WTC11 (cell line): ENCODE measurements around the gene RASGEF1C. TPM values are rescaled to one million over a fixed set of nuclear protein-coding genes. Genes with fewer than 3 reads are reported as not detected.

Experiments
- ATAC-seq: fragments of 200-7000 bp; cut with Tn5 transposase; 2 replicates; pipeline ENCODE4 v1.10.0; 2021; ENCODE audit warnings: mild to moderate bottlenecking, moderate library complexity
- CTCF ChIA-PET: fragments of 300-600 bp; sonication (Branson Sonifier 250); formaldehyde crosslinking; loops from one replicate; lab custom pipeline; 2021; ENCODE audit warnings: antibody characterized with exemption; lab: Charles Lee
- POLR2A ChIA-PET: fragments of 350-600 bp; sonication (Branson Sonifier 250); formaldehyde crosslinking; loops from one replicate; lab custom pipeline; 2021; ENCODE audit warnings: antibody characterized with exemption; lab: Charles Lee
- DNase-seq: peaks from one replicate; pipeline ENCODE4 v3.0.0; 2021; ENCODE audit warnings: low spot score
- H3K27ac Mint-ChIP-seq: 2 replicates; pipeline ENCODE4 v1.8.0; 2021; ENCODE audit warnings: mixed read lengths
- H3K27me3 Mint-ChIP-seq: 2 replicates; pipeline ENCODE4 v1.8.0; 2021; ENCODE audit warnings: low read depth, mild to moderate bottlenecking, moderate library complexity, mixed read lengths
- H3K36me3 Mint-ChIP-seq: 2 replicates; pipeline ENCODE4 v1.8.0; 2021; ENCODE audit warnings: mixed read lengths
- H3K4me1 Mint-ChIP-seq: 2 replicates; pipeline ENCODE4 v1.8.0; 2022; ENCODE audit warnings: mixed read lengths
- H3K4me3 Mint-ChIP-seq: 2 replicates; pipeline ENCODE4 v1.8.0; 2021; ENCODE audit warnings: mild to moderate bottlenecking, moderate library complexity, mixed read lengths
- H3K9me3 Mint-ChIP-seq: 2 replicates; pipeline ENCODE4 v1.8.0; 2021; ENCODE audit warnings: mixed read lengths
- ATF3 ChIP-seq: sonication (generic); formaldehyde crosslinking; conservative IDR thresholded peaks from 2 replicates; pipeline ENCODE4 v1.8.1; 2022; ENCODE audit warnings: mild to moderate bottlenecking, missing genetic modification reagents
- CREB1 ChIP-seq: sonication (generic); formaldehyde crosslinking; IDR thresholded peaks from 2 replicates; pipeline ENCODE4 v1.8.0; 2023; ENCODE audit warnings: mild to moderate bottlenecking, missing genetic modification reagents
- CTCF ChIP-seq: fragments of 200-600 bp; IDR thresholded peaks from 2 replicates; pipeline ENCODE4 v1.8.0; 2022; ENCODE audit warnings: antibody characterized with exemption
- ESRRA ChIP-seq: sonication (generic); formaldehyde crosslinking; IDR thresholded peaks from 2 replicates; pipeline ENCODE4 v1.8.1; 2022; ENCODE audit warnings: mild to moderate bottlenecking, missing genetic modification reagents, borderline replicate concordance
- HMGA2 ChIP-seq: fragments of 250-450 bp; sonication (Bioruptor Pico); IDR thresholded peaks from 2 replicates; pipeline ENCODE4 v1.4.0; 2021; ENCODE audit warnings: mild to moderate bottlenecking, moderate library complexity
- HMGXB4 ChIP-seq: sonication (generic); formaldehyde crosslinking; IDR thresholded peaks from 2 replicates; pipeline ENCODE4 v1.8.1; 2023; ENCODE audit warnings: mild to moderate bottlenecking, moderate library complexity, missing genetic modification reagents
- NR3C1 ChIP-seq: sonication (generic); formaldehyde crosslinking; conservative IDR thresholded peaks from 2 replicates; pipeline ENCODE4 v1.8.1; 2023; ENCODE audit warnings: low read depth, mild to moderate bottlenecking, missing genetic modification reagents
- RORB ChIP-seq: fragments of 250-450 bp; sonication (Bioruptor Pico); IDR thresholded peaks from 2 replicates; pipeline ENCODE4 v1.9.0; 2021; ENCODE audit warnings: mild to moderate bottlenecking
- SMAD3 ChIP-seq: sonication (generic); formaldehyde crosslinking; IDR thresholded peaks from 2 replicates; pipeline ENCODE4 v1.8.0; 2022; ENCODE audit warnings: missing genetic modification reagents, mild to moderate bottlenecking, borderline replicate concordance
- STAT6 ChIP-seq: sonication (generic); formaldehyde crosslinking; conservative IDR thresholded peaks from 2 replicates; pipeline ENCODE4 v1.8.1; 2023; ENCODE audit warnings: mild to moderate bottlenecking, low read depth, missing genetic modification reagents, moderate library complexity
- TEAD4 ChIP-seq: sonication (generic); formaldehyde crosslinking; IDR thresholded peaks from 2 replicates; pipeline ENCODE4 v1.8.0; 2022; ENCODE audit warnings: mild to moderate bottlenecking, missing genetic modification reagents
- TP53 ChIP-seq: sonication (generic); formaldehyde crosslinking; IDR thresholded peaks from 2 replicates; pipeline ENCODE4 v1.8.1; 2023; ENCODE audit warnings: mild to moderate bottlenecking, missing genetic modification reagents
- ZNF532 ChIP-seq: fragments of 250-450 bp; sonication (Bioruptor Pico); IDR thresholded peaks from 2 replicates; pipeline ENCODE4 v1.9.0; 2021; ENCODE audit warnings: mild to moderate bottlenecking, borderline replicate concordance
- total RNA-seq: library from RNA; stranded (reverse); gene quantifications from 3 replicates; pipeline ENCODE4 v1.2.3, GENCODE V29; 2021

Gene RASGEF1C
- total RNA-seq, 1 experiment from 2014 or later = 0.96 TPM

GRCh38 chr5:180216646-180217171 is 7.7 kb upstream of the RASGEF1C start (continued):
- TF ChIP-seq RORB (no peak), CREB1 (CRISPR knock-in tag) (no peak), TEAD4 (no peak), ATF3 (CRISPR knock-in tag) (no peak), NR3C1 (CRISPR knock-in tag) (no peak)
- TF ChIP-seq, all 79 proteins: peak for 0

GRCh38 chr5:180215783-180216630 is 7.0 kb upstream of the RASGEF1C start:
- Mint-ChIP-seq H3K4me3 (no peak overlapping the region), H3K9me3 (peaks cover 32% of the 10 kb centered on the region), H3K27ac (no peak overlapping the region), H3K4me1 (no peaks in the 10 kb centered on the region), H3K27me3 (peaks cover 7% of the 10 kb centered on the region; the same call in 1 of the 2 replicates), H3K36me3 (peaks cover 7% of the 10 kb centered on the region; the same call in 1 of the 2 replicates)
- TF ChIP-seq HMGA2 (no peak), TP53 (CRISPR knock-in tag) (no peak), SMAD3 (CRISPR knock-in tag) (no peak), HMGXB4 (CRISPR knock-in tag) (no peak), CTCF (no peak), TEAD4 (no peak)
- ChIA-PET POLR2A (no interaction called here), CTCF (no interaction called here)
- ATAC-seq (no peak), DNase-seq (no peak)

- Mint-ChIP-seq H3K36me3 (peaks cover 7% of the 10 kb centered on the region; the same call in 1 of the 2 replicates), H3K27me3 (peaks cover 15% of the 10 kb centered on the region), H3K4me3 (no peak overlapping the region), H3K4me1 (no peaks in the 10 kb centered on the region), H3K27ac (no peak overlapping the region), H3K9me3 (peaks cover 28% of the 10 kb centered on the region)
- POLR2A ChIA-PET = no interaction called here
- CTCF ChIA-PET = no interaction called here
- DNase-seq (no peak), ATAC-seq (no peak)
- TF ChIP-seq ESRRA (CRISPR knock-in tag) (no peak), RORB (no peak)
These were observed 6.1 kb upstream of the RASGEF1C start for GRCh38 chr5:180214870-180215770.

GRCh38 chr5:180213657-180214207 is 4.7 kb upstream of the RASGEF1C start:
- peaks cover 14% of the 10 kb centered on the region for H3K9me3 Mint-ChIP-seq
- TF ChIP-seq STAT6 (CRISPR knock-in tag) (no peak), ESRRA (CRISPR knock-in tag) (no peak), ZNF532 (no peak)

More at GRCh38 chr5:180213657-180214207, 4.7 kb upstream of the RASGEF1C start:
- Mint-ChIP-seq H3K4me1 (no peaks in the 10 kb centered on the region), H3K4me3 (no peak overlapping the region), H3K36me3 (peaks cover 5% of the 10 kb centered on the region; the same call in 1 of the 2 replicates), H3K27ac (peak overlapping the region; percentile 50), H3K27me3 (peaks cover 21% of the 10 kb centered on the region)
- ChIA-PET POLR2A (no interaction called here), CTCF (no interaction called here)
- no peak for ATAC-seq
- DNase-seq = no peak
